ENCODE measurements around the gene MAP3K5.
A peak's percentile ranks its signal among the peaks of the same experiment; 100 is the strongest.
"Not testable (repeated sequence)": the region's sequence is repeated elsewhere in the genome, so short reads cannot be mapped to it uniquely, and the experiment has no call there.

Gene MAP3K5

DNA sequence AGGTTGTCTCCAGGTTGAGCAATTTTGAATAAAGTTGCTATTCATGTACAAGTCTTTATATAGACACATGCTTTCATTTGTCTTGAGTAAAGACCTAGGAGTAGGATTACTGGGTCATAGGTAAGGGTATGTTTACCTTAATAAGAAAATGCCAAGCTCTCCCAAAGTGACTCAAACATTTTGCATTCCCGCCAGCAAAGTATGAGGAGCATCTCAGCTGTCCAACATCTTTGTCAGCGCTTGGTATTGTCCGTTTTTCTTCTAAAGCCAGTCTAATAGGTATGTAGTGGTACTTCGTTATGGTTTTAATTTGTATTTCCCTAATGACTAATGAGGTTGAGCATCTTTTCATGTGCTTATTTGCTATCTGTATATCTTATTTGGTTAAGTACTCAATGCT is 67.2 kb downstream of the MAP3K5 start:
- DNase-seq (ENCODE audit: low spot score): no peak

DNA sequence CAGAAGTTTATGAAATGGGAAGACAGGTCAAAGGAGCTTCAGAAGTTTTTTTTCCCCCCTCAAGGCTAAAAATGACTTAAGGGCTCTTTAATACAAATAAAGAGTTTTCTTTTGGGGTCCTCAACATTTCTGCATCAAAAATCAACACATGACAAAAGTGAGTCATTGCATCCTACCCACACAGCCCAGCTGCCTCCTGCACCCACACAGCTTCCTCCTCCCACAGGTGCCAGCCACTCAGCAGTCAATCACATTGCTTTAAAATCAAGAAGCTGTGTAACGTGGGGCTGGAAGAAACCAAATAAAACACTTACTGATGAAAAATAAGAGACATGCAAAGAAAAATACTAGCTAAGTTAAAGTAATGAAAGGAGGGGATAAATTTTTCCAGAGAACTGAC is 68.5 kb downstream of the MAP3K5 start:
- DNase-seq (ENCODE audit: low spot score): no peak

DNA sequence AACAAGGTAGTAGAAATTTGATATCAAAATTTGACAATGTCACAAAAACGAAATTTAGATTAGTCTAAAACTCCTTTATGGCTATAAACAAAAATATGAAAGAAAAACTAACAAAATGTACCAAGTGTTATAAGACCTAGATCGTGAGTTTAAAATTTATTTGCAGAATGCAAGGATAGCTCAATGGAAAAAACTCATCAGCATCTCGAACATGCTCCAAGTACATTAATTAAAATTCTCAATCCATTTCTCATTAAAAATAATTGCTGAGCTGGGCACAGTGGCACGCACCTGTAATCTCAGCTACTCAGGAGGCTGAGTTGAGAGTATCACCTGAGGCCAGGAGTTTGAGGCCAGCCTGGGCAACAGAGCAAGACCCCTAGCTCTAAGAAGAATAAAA is 70.8 kb downstream of the MAP3K5 start:
- no peak for DNase-seq (ENCODE audit: low spot score)

DNA sequence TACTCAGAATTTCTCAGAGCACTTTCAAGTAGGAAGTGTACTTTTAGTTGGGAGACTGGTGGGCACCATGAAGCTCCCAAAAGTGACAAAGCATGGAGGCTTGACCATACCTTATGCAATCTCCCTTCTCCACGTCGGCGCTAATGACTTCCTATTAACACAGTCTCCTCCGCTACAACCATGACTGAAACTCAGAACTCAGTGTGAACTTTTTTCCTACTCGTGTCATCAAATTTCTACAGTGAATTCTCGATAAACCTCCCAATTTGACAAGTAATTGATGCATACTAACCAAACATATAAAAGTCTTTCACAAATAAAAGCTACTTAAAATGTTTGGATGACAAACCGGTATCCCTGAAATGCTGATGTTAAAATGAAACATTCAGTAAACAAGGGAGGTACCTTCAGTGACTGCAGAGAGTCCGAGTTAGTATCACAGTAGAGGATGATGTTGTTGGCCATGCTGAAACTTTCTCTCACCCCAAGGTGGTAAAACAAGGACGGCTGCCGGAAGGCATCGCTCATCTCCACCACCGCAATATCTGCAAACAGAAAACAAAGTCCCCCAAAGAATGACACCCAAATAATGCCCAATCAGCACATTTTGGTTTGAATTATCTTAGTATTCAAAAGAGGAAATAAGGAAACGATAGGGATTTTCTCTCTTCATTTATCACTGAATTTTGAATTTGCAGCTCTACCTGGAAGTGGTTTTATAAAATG is 72.1 kb downstream of the MAP3K5 start:
- no peak for DNase-seq (ENCODE audit: low spot score)

GRCh38 chr6:136719280-136720044 is 72.8 kb downstream of the MAP3K5 start:
- DNase-seq (ENCODE audit: low spot score): no peak

- DNase-seq (ENCODE audit: low spot score): no peak
Measured at GRCh38 chr6:136718476-136718875, 73.8 kb downstream of the MAP3K5 start.

- DNase-seq (ENCODE audit: low spot score): no peak
Measured at GRCh38 chr6:136717716-136717990, 74.6 kb downstream of the MAP3K5 start.

- no peak for DNase-seq (ENCODE audit: low spot score)
Measured at GRCh38 chr6:136716917-136717715, 75.2 kb downstream of the MAP3K5 start.

GRCh38 chr6:136712642-136713041 is 79.6 kb downstream of the MAP3K5 start:
- DNase-seq (ENCODE audit: low spot score): not testable (repeated sequence)

DNA sequence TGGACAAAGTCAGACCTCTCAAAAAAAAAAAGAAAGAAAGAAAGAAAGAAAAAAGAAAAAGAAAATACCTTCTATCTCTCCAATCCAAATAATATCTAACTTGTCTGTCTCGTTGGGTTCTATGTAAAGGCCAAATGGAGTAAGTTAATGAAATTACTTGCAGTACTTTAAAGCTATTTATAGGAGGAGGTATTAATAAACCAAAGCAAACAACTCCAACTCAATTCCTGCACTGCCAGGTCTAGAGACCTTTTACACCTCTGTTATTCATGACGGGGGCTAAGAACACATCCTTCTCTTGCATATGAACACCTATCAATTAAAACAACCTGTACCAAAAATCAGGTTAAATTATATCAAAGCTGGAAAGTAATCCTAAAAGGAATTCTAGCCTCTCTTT is 80.6 kb downstream of the MAP3K5 start:
- no peak for DNase-seq (ENCODE audit: low spot score)

DNA sequence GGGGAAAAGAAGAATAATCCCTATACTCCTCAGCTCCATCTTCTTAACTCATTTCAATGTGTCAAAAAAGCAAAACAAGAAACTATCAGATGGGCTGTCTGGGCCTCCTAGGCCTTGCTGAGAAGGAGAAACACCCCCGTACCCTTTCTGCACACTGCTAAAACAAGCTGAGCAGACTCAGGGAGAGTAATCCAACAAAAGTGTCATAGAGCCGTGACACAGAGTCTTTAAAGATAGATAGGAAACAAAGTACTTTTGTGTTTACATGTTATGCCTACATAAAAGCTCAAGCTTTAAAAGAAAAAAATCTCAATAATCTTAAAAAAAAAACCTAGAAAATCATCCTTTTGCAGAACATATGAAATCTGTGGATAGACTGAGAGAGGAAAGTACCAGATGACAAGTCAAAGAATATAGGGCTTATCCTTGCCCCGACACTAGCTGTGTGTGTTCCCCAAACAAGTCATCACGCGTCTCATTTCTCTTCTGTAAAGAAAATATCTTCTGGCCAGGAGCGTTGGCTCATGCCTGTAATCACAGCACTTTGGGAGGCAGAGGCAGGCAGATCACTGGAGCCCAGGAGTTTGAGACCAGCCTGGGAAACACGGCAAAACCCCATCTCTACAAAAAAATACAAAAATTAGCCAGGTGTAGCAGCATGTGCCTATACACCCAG is 81.3 kb downstream of the MAP3K5 start:
- DNase-seq (ENCODE audit: low spot score): no peak

- no peak for DNase-seq (ENCODE audit: low spot score)
Measured at GRCh38 chr6:136709429-136709828, 82.8 kb downstream of the MAP3K5 start.

GRCh38 chr6:136706430-136706829 is 85.8 kb downstream of the MAP3K5 start:
- DNase-seq (ENCODE audit: low spot score): no peak

GRCh38 chr6:136703331-136703865 is 88.9 kb downstream of the MAP3K5 start:
- no peak for DNase-seq (ENCODE audit: low spot score)

GRCh38 chr6:136701045-136701444 is 91.2 kb downstream of the MAP3K5 start:
- DNase-seq (ENCODE audit: low spot score): no peak

- DNase-seq (ENCODE audit: low spot score): no peak
Measured at GRCh38 chr6:136699358-136699757, 92.9 kb downstream of the MAP3K5 start.

GRCh38 chr6:136696783-136697364 is 95.4 kb downstream of the MAP3K5 start:
- DNase-seq (ENCODE audit: low spot score): no peak

GRCh38 chr6:136696238-136696637 is 96.0 kb downstream of the MAP3K5 start:
- DNase-seq (ENCODE audit: low spot score): peak; percentile 23

DNA sequence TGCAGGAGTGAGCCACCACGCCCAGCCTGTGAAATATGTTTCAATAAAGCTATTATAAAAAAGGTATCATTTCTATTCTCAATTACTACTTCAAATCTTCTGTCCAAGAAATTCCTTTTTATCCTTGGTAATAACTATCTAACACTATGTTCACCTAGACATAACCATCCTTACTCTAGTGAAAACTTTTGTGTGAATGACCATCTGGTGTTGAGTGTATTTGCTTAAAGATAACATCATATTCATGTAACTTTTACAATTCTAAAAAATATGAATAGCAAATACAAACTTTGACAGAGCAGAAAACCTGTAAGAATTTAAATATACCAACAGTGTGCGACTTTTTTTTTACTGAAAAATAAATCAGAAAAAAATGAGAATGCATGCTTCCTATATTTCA is 96.9 kb downstream of the MAP3K5 start:
- DNase-seq (ENCODE audit: low spot score): no peak

GRCh38 chr6:136693090-136693489 is 99.2 kb downstream of the MAP3K5 start:
- no peak for DNase-seq (ENCODE audit: low spot score)

DNA sequence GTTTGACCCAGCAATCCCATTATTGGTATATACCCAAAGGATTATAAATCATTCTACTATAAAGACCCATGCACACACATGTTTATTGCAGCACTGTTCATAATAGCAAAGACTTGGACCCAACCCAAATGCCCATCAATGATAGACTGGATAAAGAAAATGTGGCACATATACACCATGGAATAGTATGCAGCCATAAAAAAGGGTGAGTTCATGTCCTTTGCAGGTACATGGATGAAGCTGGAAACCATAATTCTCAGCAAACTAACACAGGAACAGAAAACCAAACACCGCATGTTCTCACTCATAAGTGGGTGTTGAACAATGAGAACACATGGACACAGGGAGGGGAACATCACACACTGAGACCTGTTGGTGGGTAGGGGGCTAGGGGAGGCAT is 104.4 kb downstream of the MAP3K5 start:
- DNase-seq (ENCODE audit: low spot score): not testable (repeated sequence)
